GM12878 (cell line): ENCODE data around the gene ASIC1.

ENCODE experiments used
- POLR2AphosphoS5 ChIP-seq: IDR thresholded peaks from 2 replicates; pipeline ENCODE4 v1.6.1; 2011; ENCODE audit warnings: mild to moderate bottlenecking, low read length, inconsistent platforms
- TF ChIP-seq, protein P1 (sequence below), 3 experiments: IDR thresholded peaks in 2 of 3; conservative IDR thresholded peaks in 1 of 3; 2 replicates each; pipeline ENCODE4 v1.5.1; 2011; ENCODE audit warnings: low read depth in 3 of 3, low read length in 3 of 3, mild to moderate bottlenecking in 3 of 3, control low read depth in 2 of 3, moderate library complexity in 2 of 3, inconsistent platforms in 1 of 3, mixed read lengths in 1 of 3; ENCODE audit not compliant: control insufficient read depth in 2 of 3, insufficient read depth in 1 of 3; ENCODE audit errors: extremely low read depth in 1 of 3

DNA sequence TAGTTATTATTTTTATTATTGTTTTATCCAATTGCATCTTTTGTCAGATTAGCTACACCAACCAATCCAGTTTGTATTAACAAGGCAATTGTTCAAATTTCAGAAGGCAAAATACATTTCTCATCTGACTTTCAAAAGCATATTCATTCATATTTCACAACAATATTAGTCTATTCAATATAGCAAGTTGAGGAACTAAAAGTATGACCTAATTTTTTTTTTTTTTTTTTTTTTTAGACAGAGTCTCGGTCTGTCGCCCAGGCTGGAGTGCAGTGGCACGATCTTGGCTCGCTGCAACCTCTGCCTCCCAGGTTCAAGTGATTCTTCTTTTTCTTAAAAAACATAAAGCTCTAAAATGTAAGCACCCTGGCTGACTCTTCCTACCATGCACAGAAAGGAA lies 71.9 kb downstream of the ASIC1 start:
- no peak for TF ChIP-seq POLR2AphosphoS5
- TF ChIP-seq, protein P1, sequence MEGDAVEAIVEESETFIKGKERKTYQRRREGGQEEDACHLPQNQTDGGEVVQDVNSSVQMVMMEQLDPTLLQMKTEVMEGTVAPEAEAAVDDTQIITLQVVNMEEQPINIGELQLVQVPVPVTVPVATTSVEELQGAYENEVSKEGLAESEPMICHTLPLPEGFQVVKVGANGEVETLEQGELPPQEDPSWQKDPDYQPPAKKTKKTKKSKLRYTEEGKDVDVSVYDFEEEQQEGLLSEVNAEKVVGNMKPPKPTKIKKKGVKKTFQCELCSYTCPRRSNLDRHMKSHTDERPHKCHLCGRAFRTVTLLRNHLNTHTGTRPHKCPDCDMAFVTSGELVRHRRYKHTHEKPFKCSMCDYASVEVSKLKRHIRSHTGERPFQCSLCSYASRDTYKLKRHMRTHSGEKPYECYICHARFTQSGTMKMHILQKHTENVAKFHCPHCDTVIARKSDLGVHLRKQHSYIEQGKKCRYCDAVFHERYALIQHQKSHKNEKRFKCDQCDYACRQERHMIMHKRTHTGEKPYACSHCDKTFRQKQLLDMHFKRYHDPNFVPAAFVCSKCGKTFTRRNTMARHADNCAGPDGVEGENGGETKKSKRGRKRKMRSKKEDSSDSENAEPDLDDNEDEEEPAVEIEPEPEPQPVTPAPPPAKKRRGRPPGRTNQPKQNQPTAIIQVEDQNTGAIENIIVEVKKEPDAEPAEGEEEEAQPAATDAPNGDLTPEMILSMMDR (IDR thresholded peaks at IDR 0.05 in 2 of 3, conservative IDR thresholded peaks at IDR 0.05 in 1 of 3; ENCODE audit: control insufficient read depth in 2 of 3, extremely low read depth in 1 of 3, insufficient read depth in 1 of 3, low read depth in 3 of 3, low read length in 3 of 3), result no peak
